OCI-M2 (cell line): ENCODE measurements around the gene SORBS1.
"Not testable (repeated sequence)": the region's sequence is repeated elsewhere in the genome, so short reads cannot be mapped to it uniquely, and the experiment has no call there.

Source experiments
- DNase-seq: peaks from one replicate; lab custom pipeline; 2025; ENCODE audit not compliant: unreplicated experiment; lab: John Stamatoyannopoulos, UW

Gene SORBS1

GRCh38 chr10:95356190-95356955 is 204.8 kb downstream of the SORBS1 start:
- DNase-seq = no peak

GRCh38 chr10:95355301-95355700 is 205.9 kb downstream of the SORBS1 start:
- no peak for DNase-seq

DNA sequence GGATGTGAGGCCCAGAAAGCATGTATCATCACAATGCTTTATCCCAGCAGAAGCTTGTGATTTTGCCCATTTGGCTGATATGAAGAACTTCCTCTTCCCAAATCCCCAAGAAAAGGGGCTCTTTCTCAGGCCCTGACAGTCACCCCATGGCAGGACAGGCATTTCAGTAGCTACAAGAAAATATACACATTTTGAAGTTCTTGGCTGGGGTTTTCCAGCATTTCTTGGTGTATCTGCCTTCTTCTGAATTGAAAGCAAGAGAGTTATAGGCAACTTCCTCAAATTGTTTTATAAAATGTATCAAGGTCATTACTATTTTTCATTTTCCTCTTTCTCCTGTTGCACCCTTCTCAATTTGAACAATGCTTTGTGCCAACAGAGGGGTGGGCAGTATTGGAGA is 207.1 kb downstream of the SORBS1 start:
- DNase-seq = no peak

DNA sequence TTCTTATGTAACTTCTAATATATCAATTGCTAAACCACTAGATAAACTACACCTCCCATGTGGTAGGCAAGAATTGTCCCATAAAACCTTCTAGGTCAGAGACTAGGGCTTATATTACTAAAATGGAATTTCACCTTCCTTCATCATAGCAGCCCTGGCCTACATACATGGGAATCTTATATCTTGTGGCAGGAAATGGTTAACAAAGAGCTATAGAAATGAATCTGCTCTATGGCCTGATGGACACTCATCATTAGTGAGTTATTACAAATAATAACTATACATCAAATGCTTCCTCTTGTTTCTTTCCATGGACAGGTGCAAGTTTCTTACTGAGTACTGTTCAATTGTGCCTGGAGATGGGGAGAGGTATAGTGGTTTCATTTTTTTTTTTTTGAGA is 208.0 kb downstream of the SORBS1 start:
- no peak for DNase-seq

- no peak for DNase-seq
Measured at GRCh38 chr10:95352684-95353083, 208.5 kb downstream of the SORBS1 start.

DNA sequence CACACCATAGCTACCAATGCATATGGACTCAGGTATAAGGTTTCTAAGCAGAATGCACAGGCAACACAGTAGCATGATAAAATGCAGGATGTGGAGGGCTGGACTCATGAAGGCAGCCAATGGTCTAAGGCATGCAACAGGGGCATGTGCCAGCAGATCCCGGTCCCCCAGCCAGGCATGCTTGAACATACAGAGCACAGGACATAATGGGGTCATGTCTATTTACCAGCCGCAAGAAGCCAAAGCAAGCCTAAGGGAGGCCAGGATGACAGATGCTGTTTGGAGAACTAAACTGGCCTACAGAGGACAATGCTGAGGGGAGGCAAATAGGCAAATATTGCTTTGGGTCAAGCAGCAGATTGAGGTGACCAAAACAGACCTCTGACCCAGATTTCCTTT is 210.3 kb downstream of the SORBS1 start:
- no peak for DNase-seq

DNA sequence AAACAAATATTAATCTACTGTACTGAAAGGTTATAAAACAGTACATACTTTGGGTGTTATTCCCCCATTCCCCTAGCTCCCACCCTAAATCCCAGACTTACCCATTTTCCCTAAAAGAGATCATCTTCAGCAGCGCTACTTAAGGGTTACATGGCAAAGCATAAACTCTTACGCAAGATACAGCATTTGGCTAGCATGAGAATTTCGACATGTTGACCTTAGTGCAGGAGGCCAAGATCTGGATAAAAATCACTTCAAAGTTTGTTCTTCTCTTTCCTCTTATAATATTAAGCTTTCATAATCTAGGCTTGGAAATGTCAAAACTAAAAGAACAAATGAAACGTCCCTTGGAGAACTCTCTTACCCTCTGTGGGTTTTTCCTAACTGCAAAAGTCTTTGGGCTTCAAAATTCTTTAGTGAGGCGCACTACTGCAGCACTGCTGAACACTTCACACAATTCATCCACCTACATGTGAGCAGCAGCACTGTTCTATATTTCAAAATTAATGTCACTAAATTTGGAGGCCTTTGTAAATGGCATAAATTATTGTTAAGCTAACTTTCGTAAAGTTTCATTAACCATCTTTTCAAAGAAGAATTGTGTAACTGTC is 210.8 kb downstream of the SORBS1 start:
- DNase-seq = no peak

GRCh38 chr10:95347402-95347766 is 213.8 kb downstream of the SORBS1 start:
- DNase-seq = not testable (repeated sequence)

DNA sequence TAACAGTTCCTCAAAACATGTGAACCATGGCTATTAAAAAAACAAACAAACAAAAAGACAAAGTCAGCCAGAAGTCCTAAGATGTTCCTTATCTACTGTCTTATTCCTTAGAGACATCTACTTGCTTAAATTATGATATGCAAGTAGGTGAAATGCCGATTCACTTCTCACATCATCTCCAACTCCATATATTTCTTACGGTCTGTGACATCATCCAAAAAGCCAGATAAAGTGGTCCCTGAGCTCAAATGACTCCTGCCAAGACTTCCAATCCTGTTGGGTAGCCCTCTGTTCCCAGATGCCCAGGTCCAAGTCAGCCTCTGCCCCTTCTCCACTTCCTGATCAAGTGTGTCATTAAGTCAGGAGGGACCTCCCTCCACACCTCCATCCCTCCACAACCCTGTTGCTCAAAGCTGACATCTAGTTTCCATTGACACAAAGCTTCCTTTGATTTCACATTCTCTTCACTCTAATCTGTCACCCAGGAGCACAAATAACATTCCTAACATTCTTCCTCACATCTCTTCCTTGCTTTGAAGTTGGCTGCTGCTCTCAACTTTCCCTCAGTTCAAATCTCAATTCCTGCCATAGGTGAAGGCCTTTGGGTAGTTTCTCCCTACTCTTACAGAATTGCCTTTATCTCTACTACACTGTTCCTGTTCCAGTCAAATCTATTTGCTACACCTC is 214.3 kb downstream of the SORBS1 start:
- DNase-seq = no peak

- no peak for DNase-seq
Measured at GRCh38 chr10:95343573-95343972, 217.6 kb downstream of the SORBS1 start.

DNA sequence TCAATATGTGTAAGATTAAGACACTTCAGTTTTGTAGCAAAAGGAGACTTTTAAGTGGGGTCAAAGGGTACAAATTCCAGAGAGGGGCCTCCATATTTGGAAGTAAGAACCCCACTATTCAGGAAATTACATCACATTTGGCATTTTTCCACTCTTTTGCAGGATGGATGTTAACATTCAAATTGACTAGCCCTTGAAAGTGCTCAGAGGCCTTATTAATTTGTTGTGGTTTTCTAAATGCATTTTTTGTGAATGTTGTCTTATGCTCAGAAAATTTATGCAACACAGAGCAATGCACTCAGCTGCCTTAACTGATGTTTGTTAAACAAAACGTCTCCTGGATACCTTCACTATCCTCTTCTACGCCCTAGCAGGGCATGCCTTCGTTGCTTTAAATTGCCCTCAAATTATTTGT is 219.4 kb downstream of the SORBS1 start:
- no peak for DNase-seq

DNA sequence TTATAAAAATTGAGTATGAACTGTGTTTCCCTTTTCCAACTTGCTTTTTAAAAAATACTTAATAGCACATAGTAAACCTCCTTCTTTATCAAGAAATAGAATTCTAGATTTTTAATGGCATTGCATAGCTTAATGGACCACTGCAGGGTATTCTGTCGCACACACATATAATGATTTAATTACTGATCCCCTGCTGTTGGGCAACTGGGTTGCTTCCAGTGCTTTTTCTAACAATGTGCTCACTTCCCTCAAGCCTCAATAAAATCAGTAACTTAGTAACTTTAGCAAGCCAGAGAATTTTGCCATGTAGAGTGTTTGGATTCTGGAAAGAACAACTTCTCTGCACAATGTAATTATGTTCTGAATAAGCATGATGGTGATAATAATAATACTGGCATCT is 221.3 kb downstream of the SORBS1 start:
- DNase-seq = no peak

- DNase-seq = no peak
Measured at GRCh38 chr10:95337423-95338160, 223.6 kb downstream of the SORBS1 start.

DNA sequence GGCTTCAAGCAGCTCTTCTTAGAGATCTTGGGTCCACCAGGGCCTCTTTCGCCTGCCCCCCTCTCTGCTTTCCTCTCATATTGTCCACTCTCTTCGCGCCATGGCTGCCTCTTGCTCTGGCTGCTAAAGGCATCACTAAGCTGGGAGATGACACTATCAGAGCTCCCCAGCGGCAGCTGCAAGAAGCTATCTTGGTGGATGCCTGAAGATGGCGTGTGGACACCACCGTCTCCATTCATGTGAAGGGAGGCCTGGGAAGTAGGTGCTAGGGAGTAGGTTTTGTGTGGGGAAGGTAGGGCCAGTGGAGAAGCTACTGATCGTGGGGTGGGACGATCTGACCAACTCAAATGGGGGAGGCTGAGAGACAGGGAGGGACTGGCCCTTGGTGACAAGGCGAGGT is 224.5 kb downstream of the SORBS1 start:
- DNase-seq = no peak

GRCh38 chr10:95335933-95336699 is 225.1 kb downstream of the SORBS1 start:
- no peak for DNase-seq

- DNase-seq = no peak
Measured at GRCh38 chr10:95334805-95335144, 226.4 kb downstream of the SORBS1 start.

DNA sequence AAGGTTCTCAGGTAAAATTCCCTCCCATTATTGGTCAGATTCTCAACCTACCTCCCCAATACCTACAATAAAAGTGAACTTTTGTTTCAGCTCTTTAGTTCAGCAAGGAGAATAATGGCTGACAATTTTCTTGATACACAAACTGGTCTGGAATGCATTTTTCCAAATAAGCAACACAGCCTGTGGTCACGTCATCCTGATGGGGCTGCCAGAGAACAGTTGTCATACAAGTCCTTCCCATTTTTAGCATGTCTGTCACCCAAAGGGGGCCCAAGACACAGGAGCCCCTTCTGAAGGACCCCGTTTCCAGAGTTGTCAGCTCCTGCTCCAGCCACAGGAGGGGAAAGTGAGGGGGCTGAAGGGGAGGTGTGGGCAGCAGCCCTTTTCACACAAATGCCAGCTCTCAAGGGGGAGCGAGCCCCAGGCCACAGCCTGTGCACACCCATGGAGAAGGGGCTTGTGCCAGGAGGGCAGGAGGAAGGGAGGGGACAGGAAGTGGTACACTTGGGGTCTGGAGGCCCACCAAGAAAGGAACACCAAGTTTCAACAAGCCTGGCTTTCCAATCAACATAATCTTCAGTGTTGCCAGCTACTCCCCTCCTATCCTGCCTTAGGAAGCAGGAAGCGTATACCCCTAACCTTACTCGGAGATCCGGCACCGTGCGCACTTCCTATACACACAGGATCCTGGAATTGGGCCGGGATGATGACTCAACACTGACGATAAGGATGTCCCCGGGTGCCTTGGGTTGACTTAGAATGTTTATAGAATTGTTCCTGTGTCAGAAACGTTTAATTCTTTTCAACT is 227.0 kb downstream of the SORBS1 start:
- no peak for DNase-seq

DNA sequence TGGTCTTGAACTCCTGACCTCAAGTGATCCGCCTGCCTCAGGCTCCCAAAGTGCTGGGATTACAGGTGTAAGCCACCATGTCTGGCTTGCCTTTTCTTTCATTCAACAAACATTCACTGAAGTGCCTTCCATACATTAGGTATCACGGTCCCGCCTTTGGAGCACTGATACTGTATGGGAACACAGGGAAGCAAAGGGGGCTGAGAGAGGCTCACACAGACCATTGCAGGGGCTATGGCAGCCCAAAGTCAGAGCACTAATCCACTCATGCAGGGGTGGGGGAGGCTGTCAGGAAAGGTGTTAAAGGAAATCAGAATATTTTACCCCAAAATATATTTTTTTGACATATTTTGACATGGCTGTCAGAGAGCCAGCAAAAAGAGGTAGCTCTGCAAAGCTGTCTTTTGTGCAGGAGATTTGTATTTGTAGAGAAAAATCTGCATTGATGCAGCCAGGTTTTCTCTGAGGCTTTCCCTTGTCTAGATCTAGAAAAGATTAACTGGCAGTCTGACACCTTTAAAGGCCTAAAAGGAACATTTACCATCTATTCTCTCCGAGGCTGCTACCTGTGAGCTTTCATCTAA is 228.4 kb downstream of the SORBS1 start:
- DNase-seq = no peak

- no peak for DNase-seq
Measured at GRCh38 chr10:95331596-95332130, 229.5 kb downstream of the SORBS1 start.
